Stimulated activated CD4-positive, alpha-beta T cell treated with anti-CD3 and anti-CD28 coated beads, Interleukin-2, amount 100 ng/mL, for 48 hours (primary cell): ENCODE measurements around the gene TRIL.

Experiments used
- DNase-seq, 2 donors: peaks; one replicate each; pipeline ENCODE4 v3.0.0-alpha.2; 2020

Gene TRIL

GRCh38 chr7:28980451-28981160, 22.5 kb upstream of the TRIL start:
- DNase-seq: no peak

GRCh38 chr7:28979776-28980175, 21.6 kb upstream of the TRIL start:
- DNase-seq: no peak

- no peak for DNase-seq
Measured at GRCh38 chr7:28977881-28978280, 19.8 kb upstream of the TRIL start.

- DNase-seq: no peak
Measured at GRCh38 chr7:28976022-28976421, 17.9 kb upstream of the TRIL start.

- no peak for DNase-seq
Measured at GRCh38 chr7:28973591-28973990, 15.5 kb upstream of the TRIL start.

- DNase-seq: no peak
Measured at GRCh38 chr7:28964056-28964455, 5.9 kb upstream of the TRIL start.

- no peak for DNase-seq
Measured at GRCh38 chr7:28961972-28962371, 3.8 kb upstream of the TRIL start.

GRCh38 chr7:28960071-28960840, 2.1 kb upstream of the TRIL start:
- DNase-seq: no peak

GRCh38 chr7:28958980-28959347, 834 bp upstream of the TRIL start:
- DNase-seq: no peak

- DNase-seq: no peak
Measured at GRCh38 chr7:28957751-28958234, 337 bp downstream of the TRIL start.

- DNase-seq: peak in 1 of 2 donors; percentile 7
Measured at GRCh38 chr7:28957064-28957750, 923 bp downstream of the TRIL start.

GRCh38 chr7:28956608-28957063, 1.5 kb downstream of the TRIL start:
- peak in 1 of 2 donors; percentile 17 for DNase-seq

GRCh38 chr7:28955718-28956607, 2.2 kb downstream of the TRIL start:
- DNase-seq: peak; percentile 23 to 34

GRCh38 chr7:28955356-28955717, 2.8 kb downstream of the TRIL start:
- no peak for DNase-seq

- DNase-seq: no peak
Measured at GRCh38 chr7:28954946-28955345, 3.2 kb downstream of the TRIL start.

GRCh38 chr7:28954471-28954870, 3.7 kb downstream of the TRIL start:
- DNase-seq: no peak

- DNase-seq: no peak
Measured at GRCh38 chr7:28953633-28954032, 4.5 kb downstream of the TRIL start.

- no peak for DNase-seq
Measured at GRCh38 chr7:28942168-28942567, 16.0 kb downstream of the TRIL start.

- no peak for DNase-seq
Measured at GRCh38 chr7:28941633-28942032, 16.5 kb downstream of the TRIL start.

GRCh38 chr7:28940741-28941384, 17.3 kb downstream of the TRIL start:
- no peak for DNase-seq

GRCh38 chr7:28939844-28940544, 18.1 kb downstream of the TRIL start:
- DNase-seq: no peak
